ENCODE results near the gene MESP1.

Gene MESP1

GRCh38 chr15:89723031-89723430 lies 28.0 kb downstream of the MESP1 start:
- no peak for DNase-seq (ENCODE audit: low read depth)

GRCh38 chr15:89714775-89715174 lies 36.3 kb downstream of the MESP1 start:
- no peak for DNase-seq (ENCODE audit: low read depth)

- DNase-seq (ENCODE audit: low read depth), result no peak
These were observed 43.5 kb downstream of the MESP1 start for GRCh38 chr15:89707577-89707976.

- DNase-seq (ENCODE audit: low read depth), result no peak
These were observed 46.6 kb downstream of the MESP1 start for GRCh38 chr15:89704411-89704810.
